Measurements from ENCODE around the gene EVI5L.

DNA sequence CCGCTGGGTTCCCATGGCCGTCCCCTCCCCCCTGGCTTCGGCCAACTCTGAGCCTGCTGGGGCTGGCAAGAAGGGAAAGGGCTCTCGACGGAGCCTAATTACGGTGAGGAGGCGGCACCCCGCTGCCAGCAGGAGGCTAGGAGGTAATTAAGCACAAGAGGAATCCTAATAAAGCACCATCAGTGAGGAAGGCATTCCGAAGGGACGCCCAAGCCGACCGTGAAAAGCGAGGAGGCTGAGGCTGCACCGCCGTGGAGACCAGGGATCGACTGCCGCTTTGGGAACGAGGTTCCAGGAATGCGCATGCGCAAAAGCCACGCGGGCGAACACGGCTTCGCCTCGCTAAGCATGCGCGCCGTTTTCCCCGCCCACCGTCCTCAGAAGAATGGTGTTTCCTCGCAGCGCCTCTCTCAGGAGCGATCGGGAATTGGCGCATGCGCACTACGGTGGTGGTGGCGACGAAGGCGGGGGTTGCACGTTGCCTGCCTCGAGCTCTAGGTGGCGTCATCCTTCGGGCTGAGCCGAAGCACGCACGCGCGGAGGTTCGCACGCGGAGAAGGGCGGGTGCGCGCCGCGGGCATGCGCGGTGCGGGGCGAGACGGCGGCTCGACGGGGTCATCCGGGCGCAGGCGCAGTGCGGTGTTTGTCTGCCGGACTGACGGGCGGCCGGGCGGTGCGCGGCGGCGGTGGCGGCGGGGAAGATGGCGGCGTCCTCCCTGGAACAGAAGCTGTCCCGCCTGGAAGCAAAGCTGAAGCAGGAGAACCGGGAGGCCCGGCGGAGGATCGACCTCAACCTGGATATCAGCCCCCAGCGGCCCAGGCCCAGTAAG lies 73.4 kb downstream of the EVI5L start, which contains the start of gene MAP2K7:
- TF ChIP-seq, protein P1, sequence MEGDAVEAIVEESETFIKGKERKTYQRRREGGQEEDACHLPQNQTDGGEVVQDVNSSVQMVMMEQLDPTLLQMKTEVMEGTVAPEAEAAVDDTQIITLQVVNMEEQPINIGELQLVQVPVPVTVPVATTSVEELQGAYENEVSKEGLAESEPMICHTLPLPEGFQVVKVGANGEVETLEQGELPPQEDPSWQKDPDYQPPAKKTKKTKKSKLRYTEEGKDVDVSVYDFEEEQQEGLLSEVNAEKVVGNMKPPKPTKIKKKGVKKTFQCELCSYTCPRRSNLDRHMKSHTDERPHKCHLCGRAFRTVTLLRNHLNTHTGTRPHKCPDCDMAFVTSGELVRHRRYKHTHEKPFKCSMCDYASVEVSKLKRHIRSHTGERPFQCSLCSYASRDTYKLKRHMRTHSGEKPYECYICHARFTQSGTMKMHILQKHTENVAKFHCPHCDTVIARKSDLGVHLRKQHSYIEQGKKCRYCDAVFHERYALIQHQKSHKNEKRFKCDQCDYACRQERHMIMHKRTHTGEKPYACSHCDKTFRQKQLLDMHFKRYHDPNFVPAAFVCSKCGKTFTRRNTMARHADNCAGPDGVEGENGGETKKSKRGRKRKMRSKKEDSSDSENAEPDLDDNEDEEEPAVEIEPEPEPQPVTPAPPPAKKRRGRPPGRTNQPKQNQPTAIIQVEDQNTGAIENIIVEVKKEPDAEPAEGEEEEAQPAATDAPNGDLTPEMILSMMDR (IDR thresholded peaks at IDR 0.05): peak; percentile 51 to 88 (median 61)
- TF ChIP-seq POLR2A (IDR thresholded peaks at IDR 0.05): peak; percentile 75 to 90

Measured in tibial nerve (tissue), 3 donors.